ENCODE results near the gene SQOR.
A peak's percentile ranks its signal among the peaks of the same experiment; 100 is the strongest.

Gene SQOR

DNA sequence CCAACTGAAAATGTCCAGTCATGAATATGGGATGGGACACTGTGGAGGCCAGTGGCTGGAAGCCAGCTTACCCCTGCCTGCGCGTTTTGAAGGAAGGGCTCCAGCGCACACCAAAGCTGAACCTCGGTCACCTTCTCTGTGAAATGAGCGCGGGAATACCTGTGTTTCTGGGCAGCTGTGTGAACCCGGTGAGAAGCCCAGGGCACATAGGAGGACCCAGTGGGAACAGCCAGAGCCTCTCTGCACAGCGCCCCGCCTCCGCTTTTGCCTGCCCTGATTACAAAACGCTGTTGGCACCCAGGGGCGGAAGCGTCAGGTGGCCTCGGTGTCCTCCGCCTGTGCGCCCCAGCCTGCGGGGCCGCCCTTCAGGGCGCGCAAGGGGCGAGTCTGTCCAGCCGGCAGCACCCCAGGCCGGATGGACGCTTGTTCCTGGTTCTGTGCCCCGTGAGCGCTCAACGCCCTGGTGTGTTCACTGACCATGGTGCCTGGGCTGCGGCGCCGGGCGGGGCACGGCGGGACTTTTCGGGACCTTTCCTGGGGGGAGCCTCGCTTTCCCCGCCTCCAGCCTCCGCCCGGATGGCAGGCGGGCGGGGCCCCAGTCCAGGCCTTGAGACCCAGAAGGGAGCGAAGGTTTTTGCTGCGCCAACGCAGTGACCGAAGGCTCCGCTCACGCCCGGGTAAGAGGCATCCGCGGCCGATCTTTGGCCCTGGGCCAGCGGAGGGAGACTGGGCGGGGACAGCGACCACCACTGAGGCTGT lies at the start of gene SQOR:
SQOR (plus strand) TSS at position 598 of the 759 bp plus-strand sequence. CDS start 23,895 bp downstream, outside the sequence.
- no peak for DNase-seq

DNA sequence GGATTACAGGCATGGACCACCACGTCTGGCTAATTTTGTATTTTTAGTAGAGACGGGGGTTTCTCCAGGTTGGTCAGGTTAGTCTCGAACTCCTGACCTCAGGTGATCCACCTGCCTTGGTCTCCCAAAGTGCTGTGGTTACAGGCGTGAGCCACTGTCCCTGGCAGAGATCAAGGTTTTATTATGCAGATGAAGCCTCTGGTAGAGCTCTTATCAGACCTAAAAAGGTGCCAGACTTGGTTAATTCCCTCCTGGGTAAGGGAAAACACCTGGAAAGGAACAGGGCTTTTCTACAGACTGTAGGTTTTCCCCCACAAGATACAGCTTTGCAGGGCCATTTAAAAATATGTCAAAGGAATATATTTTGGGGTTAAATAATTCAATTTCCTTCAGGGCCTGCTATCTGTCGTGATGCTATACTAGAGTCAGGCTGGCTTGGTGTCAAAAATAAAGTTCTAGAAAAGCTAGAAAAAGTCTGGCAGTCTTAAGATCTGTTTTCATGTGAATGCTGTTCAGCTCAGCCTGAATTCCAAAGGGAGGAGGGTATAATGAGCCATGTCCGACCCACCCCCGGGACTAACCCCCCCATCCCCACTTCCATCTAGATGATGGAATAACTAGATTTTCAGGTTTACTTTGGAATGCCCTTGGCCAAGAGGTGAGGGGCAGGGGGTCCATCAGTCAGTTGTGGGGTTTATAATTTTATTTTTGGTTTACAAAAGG lies 49.6 kb upstream of the SQOR start:
- DNase-seq: no peak

DNA sequence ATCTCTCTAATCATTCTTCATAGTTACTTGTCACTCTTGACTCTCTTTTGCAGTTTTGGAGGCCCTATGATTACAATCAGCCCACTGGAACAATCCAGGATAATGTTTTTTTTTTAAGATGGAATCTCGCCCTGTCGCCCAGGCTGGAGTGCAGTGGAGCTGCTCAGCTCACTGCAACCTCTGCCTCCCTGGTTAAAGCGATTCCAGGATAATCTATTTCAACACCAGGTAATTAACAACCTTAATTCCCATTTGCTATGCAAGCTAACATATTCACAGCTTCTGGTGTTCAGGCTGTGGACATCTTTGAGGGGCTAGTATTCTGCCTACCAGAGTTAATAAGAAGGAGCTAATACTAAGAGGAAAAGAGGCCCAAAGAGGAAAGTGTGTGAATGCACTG lies 48.7 kb upstream of the SQOR start:
- DNase-seq: no peak

DNA sequence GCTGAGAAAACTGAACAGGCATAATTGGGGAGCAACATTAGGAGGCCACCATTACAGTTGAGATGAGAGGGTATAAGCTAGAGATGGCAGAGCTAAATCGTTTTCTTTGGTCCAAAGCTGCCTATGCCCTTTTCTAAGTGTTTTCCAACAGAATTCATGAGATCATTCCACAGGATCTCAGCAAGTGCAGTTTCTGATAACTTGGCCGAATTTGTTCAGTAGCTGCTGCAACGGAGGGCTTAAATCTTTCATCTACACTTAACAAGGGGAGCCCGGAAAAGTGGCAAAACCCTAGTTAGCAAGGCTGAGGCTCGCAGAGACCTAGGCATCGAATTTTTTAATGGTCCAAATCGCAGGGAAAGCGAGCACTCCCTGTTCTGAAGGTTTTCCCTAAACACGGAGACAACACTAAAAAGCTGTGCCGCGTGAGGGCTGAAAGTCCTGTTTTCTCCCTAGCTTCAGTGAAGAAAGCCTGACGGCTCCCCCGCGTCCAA lies 48.2 kb upstream of the SQOR start:
- DNase-seq: no peak

DNA sequence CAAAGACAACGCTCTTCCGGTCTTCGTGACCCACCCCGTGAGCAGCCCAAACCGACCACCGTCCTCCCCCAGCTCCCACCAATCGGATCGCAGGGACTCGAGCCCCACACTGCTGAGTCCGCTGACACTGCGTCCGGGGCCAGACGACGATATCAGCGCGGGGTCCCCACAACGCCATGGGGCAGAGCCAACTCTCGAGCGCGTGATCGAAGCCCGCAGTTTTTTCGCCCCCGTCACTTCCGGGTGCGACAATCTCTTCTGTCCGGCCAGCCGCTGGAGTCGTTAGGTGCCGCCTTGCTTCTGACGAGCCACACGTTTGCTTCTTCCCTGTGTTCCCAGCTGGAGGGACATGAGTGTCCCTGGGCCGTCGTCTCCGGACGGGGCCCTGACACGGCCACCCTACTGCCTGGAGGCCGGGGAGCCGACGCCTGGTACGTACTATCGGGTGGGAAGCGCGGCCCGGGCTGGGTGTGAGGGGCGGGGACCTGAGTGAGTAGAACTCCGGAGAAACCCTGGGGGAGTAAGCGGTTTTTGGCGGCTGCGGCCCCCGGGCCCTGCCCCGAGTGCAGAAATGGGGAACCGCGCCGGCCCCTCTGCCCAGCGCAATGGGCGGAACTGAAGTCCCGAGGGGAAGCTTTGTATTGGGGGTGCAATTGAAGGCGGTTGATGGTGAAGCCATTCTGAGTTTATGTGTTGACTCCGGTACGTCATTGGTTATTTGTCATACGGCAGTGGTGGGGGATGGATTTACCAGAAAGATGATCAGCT lies 47.5 kb upstream of the SQOR start, which contains the start of gene BLOC1S6:
BLOC1S6 (plus strand) TSS at position 285 of the 768 bp plus-strand sequence; CDS start at position 350, 65 bp downstream.
- DNase-seq: peak; percentile 87

DNA sequence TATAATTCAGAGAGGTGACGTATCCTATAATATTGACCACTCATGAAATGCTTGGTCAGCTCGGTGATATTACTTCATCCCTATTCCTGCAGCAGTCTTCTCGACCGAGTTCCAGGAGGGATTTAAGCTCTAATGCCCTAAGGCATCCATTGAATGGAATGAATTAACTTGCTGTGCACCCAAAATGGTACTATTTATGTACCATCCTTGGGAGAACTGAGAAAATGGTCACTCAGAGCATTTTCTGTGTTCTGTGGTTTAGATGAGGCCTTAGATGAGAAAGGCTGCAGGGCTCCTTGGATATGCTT lies 47.0 kb upstream of the SQOR start:
- no peak for DNase-seq

DNA sequence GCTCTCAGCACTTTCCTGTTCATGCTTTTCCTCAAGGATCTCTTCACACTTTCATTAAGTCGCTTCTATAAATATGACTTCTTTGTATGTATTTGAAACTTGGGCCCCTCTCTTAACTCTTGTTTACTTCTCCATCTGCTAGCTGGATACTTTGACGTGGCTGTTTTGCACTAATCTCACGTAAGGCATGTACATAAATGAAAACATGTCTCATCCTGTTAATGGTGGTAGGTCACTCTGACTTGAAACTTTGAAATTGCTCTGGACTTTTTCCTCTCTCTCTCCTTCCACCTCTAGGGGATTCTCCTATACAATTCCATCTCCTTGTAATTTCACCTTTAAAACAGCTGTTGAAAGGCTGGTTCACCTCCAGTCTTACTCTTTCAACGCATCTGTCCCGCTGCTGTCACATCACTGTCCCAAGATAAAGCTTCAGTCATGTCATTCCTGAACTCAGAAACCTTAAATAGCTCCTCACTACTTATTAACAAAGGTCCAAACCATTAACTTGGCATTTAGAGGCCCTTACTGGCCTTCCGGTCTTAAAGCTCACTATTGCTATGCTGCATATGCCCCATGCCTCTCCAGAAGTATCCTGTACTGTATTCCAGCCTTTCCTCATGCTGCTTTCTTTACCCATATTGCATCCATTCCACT lies 46.5 kb upstream of the SQOR start:
- no peak for DNase-seq

DNA sequence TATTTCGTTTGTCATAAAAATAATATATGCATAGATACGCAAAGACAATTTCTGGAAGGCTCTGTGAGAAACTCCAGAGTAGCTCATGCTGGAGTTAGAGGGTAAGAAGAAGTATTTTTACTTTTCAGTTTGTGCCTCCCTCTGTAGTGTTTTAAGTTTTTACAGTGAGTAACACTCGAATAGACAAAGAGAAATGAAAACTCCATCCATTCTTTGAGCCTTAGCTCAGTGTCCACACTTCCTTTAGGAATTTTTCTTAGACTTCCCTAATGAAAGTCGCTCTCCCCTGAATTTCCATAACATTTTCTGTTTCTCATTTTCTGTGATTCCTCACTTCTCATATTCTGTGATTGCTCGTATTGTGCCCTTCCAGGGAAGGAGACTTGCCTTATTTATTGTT lies 45.6 kb upstream of the SQOR start:
- no peak for DNase-seq

DNA sequence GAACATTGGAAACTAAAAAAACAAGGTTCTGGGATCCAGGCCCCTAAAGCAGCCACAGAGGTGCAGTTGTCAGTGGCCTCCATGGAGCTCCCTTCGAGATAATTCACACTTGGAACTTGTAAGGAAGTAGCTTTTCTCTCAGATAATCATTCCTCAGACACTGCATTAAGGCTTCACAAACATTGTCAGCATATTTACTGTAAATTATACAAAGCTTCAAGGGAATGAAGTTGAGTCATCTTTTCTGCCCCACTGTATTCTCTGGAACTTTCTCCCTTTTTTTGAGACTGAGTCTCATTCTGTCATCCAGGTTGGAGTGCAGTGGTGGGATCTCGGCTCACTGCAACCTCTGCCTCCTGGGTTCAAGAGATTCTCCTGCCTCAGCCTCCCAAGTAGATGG lies 40.5 kb upstream of the SQOR start:
- DNase-seq: no peak

DNA sequence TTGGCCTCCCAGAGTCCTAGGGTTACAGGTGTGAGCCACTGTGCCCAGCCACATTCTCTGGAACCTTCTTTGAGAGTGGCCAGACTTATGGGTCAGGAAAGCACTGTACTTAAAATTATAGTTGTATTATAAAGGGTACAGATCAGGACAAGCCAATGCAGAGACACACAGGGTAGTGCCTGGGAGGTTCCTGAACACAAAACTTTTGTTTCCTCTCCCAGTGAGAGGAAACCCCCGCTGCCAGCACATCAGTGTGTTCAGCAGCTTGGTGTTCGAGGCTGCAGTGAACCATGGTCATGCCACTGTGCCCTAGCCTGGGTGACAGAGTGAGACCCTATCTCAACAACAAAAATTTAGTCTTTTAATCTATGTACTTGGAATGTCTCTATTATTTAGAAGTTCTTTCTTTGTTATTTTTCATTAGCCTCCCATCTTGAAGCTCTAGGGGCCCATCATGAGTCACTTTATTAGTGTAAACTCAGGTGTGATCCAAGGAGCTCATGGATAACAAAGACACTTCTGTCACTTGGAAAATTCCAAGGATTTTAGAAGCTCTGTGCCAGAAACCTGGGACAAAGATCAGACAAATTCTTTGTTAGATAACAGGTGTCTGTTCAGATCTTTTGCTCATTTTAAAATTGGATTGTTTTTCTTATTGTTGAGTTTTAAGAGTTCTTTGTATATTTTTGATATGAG lies 39.8 kb upstream of the SQOR start:
- DNase-seq: no peak

DNA sequence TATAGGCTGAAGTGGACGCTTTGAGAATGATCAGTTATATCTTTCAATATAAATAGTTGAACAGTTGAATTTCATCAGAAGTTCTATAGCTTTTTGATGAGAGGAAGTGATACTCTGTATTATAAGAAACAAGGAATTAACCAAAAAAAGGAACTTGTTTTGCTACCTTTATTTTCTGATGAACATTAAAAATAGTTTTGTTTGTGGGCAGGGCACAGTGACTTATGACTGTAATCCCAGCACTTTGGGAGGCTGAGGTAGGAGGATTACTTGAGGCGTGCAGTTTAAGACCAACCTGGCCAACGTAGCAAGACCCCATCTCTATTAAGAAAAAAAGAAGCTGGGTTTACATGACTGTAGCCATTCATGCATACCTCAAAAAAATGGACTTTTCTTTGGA lies 30.9 kb upstream of the SQOR start:
- no peak for DNase-seq

DNA sequence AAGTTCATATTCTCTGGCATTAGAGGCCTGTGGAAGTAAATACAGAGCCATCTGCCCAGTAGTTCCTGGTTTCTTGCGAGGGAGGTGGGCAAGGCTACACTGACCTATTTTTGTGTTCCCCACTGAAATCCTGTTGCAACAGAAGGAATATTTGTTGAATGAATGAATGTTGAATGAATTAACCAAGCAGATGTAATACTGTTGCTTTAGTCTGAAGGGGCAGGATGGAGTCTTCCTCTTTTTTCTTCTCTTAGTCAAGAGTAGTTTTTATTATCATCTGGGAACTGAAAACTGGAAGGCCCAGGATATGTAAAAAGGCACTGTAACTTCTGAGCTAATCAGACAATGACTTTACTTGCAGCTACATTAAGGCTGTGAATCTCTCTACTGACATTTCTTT lies 30.5 kb upstream of the SQOR start:
- DNase-seq: no peak

DNA sequence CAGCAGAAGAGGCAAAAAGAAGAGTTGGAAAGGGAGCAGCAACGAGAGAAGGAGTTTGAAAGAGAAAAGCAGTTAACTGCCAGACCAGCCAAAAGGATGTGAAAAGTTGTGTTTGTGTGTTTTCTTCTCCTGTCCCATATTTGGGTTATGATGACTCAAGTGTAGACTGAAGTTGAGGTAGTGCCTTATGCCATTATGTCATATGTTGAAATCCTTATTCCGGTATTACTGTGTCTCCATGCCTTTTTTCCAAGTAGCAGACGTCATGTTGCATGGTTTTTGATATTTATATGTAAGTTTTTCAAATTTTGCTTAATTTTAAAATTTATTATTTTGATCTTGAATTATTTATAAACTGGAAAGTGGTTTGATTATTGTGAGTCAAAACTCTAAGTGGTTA lies 28.4 kb upstream of the SQOR start:
- DNase-seq: no peak

DNA sequence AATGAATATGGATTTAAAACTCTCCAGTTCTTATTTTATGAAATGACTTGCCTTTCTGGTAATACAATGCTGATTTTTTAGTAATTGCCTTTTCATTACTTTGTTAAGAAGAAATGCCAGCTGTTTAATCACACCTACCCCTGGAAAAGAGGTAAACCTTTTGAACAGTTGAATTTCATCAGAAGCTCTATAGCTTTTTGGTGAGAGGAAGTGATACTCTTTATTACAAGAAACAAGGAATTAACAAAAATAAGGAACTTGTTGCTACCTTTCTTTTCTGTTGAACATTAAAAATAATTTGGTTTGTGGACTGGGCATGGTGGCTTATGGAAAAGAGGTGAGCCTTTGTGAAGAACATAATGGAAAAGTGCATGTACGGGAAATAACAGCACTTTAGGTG lies 28.0 kb upstream of the SQOR start:
- no peak for DNase-seq

DNA sequence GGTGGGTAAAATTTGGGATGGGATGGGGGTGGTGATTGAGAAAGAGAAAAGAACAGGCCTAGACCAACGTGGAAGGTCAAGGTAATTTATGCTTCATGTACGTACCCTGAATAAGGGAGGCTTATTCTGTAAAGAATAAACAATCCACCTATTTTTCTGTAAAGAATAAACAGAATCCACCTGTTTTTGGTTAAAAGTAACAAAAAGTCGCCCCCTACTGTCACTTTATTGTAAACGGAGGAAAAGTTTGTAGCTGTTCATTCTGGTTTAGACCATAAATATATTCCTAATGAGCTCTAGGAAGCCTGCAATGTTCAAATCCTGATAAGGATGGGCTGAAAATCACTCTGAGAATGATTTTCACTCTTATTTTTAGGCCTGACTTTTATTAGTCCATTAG lies 23.5 kb upstream of the SQOR start:
- no peak for DNase-seq

DNA sequence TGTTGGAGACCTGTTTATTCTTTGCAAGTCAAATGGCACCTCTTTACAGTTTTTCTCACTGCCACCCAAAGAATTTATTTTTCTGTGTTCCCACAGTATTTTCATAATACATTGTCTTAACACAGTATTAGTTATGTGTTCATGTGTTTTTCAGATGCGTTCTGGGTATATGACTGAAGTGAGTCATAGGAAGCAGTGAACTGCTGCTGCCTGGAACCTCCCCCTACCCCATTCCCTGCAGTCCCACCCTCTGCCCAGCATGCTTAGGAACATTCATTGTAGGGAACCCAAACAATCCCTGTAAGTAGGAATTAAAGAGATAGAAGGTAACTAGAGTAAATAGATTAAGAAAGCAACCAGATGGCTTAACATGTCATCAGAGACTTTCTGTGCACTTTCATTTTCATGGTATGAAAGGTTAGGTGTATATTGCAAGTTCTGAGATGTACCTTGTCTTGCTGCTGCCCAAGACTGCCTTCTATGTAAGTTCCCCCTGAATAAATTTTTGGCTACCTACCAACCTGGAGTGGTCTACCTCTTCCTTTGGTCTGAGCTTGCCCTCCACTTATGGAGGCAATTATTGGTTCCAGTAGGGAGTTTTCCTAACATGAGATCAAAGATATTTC lies 21.9 kb upstream of the SQOR start:
- DNase-seq: no peak

DNA sequence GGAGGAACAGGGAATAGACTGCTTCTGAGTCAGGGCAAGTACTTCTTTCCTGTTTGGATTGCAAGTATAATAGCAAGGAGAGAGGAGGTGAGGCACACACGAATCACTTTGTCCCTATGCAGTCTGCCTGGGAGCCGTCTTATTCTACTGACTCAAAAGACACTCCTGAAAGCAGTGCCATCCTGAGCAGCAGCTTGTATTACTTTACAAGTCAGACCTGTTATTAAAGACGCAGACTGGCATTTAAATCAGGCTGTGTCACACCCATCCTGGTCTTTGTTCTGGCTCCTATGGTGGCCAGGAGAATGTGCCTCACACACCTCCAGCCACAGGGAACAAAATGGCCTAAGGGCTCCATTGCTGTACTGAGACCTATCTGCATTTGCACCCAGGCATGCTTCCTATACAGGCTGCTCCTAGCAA lies 17.9 kb upstream of the SQOR start:
- no peak for DNase-seq

DNA sequence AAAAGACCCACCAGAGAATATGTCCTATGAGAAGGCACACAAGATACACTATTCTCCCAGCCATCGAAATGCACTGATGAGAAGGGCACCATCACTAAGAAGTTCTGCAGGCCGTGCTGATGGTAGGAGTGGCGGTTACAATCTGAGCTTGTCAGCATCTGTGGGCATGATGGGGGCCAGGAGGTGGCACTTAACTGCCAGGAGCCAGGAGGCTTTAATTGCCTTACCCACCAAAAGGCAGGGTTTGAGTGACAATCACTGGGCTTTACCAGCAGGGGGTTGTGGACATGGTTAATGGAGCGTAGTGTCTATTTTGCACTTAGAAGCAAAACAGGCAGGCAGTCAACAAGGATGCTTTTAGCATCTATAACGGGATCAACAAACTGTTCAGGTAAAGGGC lies 16.0 kb upstream of the SQOR start:
- no peak for DNase-seq

DNA sequence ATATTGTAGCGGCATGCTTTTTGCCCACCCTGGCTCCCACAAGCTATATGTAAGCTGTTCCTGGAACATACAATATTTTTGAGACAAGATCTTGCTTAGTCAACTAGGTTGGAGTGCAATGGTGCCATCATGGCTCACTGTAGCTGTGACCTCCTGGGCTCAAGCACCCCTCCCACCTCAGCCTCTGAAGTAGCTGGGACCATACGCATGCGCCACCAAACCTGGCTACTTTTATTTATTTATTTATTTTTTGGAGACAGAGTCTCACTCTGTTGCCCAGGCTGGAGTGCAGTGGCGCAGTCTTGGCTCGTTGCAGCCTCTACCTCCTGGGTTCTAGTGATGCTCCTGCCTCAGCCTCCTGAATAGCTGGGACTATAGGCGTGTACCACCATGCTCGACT lies 6.7 kb upstream of the SQOR start:
- DNase-seq: no peak

DNA sequence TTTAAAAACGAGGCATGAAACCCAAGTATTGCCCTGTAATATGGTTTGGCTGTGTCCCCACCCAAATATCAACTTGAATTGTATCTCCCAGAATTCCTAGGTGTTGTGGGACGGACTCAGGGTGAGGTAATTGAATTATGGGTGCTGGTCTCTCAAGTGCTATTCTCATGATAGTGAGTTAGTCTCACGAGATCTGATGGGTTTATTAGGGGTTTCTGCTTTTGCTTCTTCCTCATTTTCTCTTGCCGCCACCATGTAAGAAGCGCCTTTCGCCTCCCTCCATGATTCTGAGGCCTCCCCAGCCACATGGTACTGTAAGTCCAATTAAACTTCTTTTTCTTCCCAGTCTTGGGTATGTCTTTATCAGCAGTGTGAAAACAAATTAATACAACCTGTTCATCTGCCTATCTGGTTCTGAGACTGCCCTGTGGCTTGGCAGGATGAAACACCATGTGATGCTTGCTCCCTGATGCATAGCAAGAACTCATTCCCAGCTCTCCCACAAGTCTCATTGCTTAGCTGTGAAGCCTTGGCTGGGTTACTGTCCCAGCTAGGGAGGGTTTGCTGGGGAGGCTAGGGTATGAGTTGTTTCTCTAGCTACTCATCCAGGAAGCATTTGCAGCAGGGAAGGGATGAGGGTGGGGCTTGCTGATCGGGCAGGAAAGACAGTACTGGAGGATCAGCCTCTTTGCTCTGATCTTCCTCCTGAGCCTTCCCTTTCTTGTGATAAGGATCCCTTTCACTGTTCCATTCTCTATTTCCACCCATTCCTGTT lies 3.7 kb upstream of the SQOR start:
- no peak for DNase-seq

DNA sequence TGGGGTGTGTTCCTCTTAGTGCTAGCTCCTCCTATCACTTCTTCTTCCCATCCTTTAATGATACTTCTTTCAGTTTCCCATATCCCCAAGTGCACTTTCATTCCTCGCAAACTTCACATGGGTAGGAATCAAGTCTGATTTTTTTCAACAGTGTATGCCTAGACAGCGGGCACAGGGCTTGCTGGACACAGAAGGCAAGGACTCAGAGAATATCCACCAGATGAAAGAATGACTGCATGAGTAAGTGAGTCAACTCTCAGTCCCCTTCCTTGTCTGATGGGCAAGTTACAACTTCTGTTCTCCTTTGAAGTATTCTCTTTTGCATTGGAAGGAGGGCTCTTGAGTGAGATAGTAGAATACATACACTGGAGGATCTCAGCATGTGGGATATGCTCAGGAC lies 3.1 kb upstream of the SQOR start:
- no peak for DNase-seq

Data from GDM1 (cell line).